PC-3 (cell line): ENCODE results near the gene RXRB. TPM values are rescaled to one million over a fixed set of nuclear protein-coding genes. Genes with fewer than 3 reads are reported as not detected.

Experiments used
- ATAC-seq: fragments of 200-7000 bp; cut with Tn5 transposase; 2 replicates; pipeline ENCODE4 v1.9.1; 2020; ENCODE audit warnings: mild to moderate bottlenecking, moderate library complexity
- BruUV-seq: library from RNA; stranded (reverse); fragments of 400-500 nt; replicated peaks from 2 replicates; lab custom pipeline; 2021; lab: Mats Ljungman, UMichigan
- CTCF ChIA-PET: fragments of 300-600 bp; sonication (Branson Sonifier 250); formaldehyde crosslinking; loops from one replicate; lab custom pipeline; 2022; ENCODE audit warnings: antibody characterized with exemption; lab: Charles Lee
- POLR2A ChIA-PET: fragments of 300-600 bp; sonication (Branson Sonifier 250); formaldehyde crosslinking; loops from one replicate; lab custom pipeline; 2022; ENCODE audit warnings: antibody characterized with exemption; ENCODE audit not compliant: unreplicated experiment; lab: Charles Lee
- DNase-seq: peaks from one replicate; pipeline ENCODE4 v3.0.0-alpha.2; 2015
- H2AFZ ChIP-seq: fragments of 300-600 bp; sonication (generic); 2 replicates; pipeline ENCODE4 v1.6.0; 2016; ENCODE audit warnings: antibody characterized with exemption, low read length
- H3F3A ChIP-seq: fragments of 300-600 bp; sonication (generic); one replicate; pipeline ENCODE4 v1.6.0; 2017; ENCODE audit warnings: antibody characterized with exemption, low read length, control low read depth, mild to moderate bottlenecking; ENCODE audit not compliant: unreplicated experiment
- H3K27ac ChIP-seq: fragments of 300-600 bp; sonication (generic); 2 replicates; pipeline ENCODE4 v1.5.1; 2016; ENCODE audit warnings: mild to moderate bottlenecking, low read length
- H3K27me3 ChIP-seq: fragments of 300-600 bp; sonication (generic); 2 replicates; pipeline ENCODE4 v1.6.1; 2016; ENCODE audit warnings: low read length, mixed read lengths
- H3K36me3 ChIP-seq: fragments of 300-600 bp; sonication (generic); 2 replicates; pipeline ENCODE4 v1.6.1; 2016; ENCODE audit warnings: low read depth, mixed run types, low read length, mixed read lengths
- H3K4me1 ChIP-seq: fragments of 300-600 bp; sonication (generic); 2 replicates; pipeline ENCODE4 v1.5.1; 2016; ENCODE audit warnings: low read length; ENCODE audit not compliant: insufficient read depth
- H3K4me2 ChIP-seq: fragments of 300-600 bp; sonication (generic); 2 replicates; pipeline ENCODE4 v1.6.0; 2016; ENCODE audit warnings: low read length
- H3K4me3 ChIP-seq: fragments of 300-600 bp; sonication (generic); 2 replicates; pipeline ENCODE4 v1.5.1; 2016; ENCODE audit warnings: mild to moderate bottlenecking, low read length, mixed read lengths
- H3K79me2 ChIP-seq: fragments of 300-600 bp; sonication (generic); 2 replicates; pipeline ENCODE4 v1.6.1; 2017; ENCODE audit warnings: low read length, mixed read lengths
- H3K9ac ChIP-seq: fragments of 300-600 bp; sonication (generic); 2 replicates; pipeline ENCODE4 v1.6.0; 2016; ENCODE audit warnings: mild to moderate bottlenecking, low read length
- H3K9me2 ChIP-seq: fragments of 300-600 bp; sonication (generic); replicated peaks from 2 replicates; pipeline ENCODE4 v1.6.1; 2016; ENCODE audit warnings: mixed run types, low read length, mixed read lengths
- H3K9me3 ChIP-seq: fragments of 300-600 bp; sonication (generic); 2 replicates; pipeline ENCODE4 v1.6.1; 2016; ENCODE audit warnings: low read length, mixed read lengths
- H4K20me1 ChIP-seq: fragments of 300-600 bp; sonication (generic); 2 replicates; pipeline ENCODE4 v1.6.1; 2016; ENCODE audit warnings: low read length, mixed read lengths
- CTCF ChIP-seq: fragments of 300-600 bp; sonication (generic); conservative IDR thresholded peaks from 2 replicates; pipeline ENCODE4 v1.5.1; 2017; ENCODE audit warnings: antibody characterized with exemption, low read depth, mild to moderate bottlenecking, low read length
- EZH2 ChIP-seq: fragments of 300-600 bp; sonication (generic); IDR thresholded peaks from one replicate; pipeline ENCODE4 v1.6.1; 2017; ENCODE audit warnings: antibody characterized with exemption, mild to moderate bottlenecking, low read length; ENCODE audit not compliant: unreplicated experiment
- EZH2phosphoT487 ChIP-seq: fragments of 300-600 bp; sonication (generic); IDR thresholded peaks from 2 replicates; pipeline ENCODE4 v1.6.1; 2018; ENCODE audit warnings: mild to moderate bottlenecking, antibody characterized with exemption, low read length, borderline replicate concordance
- intact Hi-C: fragments of 100-400 bp; cut with micrococcal nuclease; formaldehyde crosslinking; loops from 2 replicates; pipeline ENCODE4 v1.9.0; 2023
- total RNA-seq: library from RNA; depleted of rRNA; stranded (reverse); fragments of >200 nt; gene quantifications from 2 replicates; pipeline ENCODE4 v1.2.3, GENCODE V29; 2014

Gene RXRB
- total RNA-seq, 1 experiment from 2014 or later = 24.0 TPM

DNA sequence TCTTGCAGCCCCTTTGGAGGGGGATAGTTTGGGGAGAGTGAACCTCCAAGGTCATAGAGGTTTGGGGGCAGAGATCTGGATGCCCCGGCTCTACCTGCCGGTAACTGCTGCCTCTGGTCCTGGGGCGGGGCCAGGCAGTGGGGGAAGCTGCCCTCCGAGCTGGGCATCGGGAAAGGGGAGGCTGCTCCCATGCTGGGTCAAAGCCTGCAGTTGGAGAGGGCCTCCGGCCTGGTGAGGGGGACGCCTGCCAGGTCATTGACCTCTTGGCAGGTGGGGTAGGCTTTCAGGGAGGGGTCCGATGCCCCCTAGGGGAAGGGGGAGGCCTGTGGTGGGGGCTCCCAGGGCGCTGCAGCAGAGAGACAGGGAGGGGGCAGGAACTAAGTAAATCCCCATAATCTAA lies 15.3 kb downstream of the RXRB start:
- H3K27me3 ChIP-seq = no peaks in the 10 kb centered on the region
- H3K27ac ChIP-seq = no peak overlapping the region
- POLR2A ChIA-PET = no interaction called here
- no peaks in the 10 kb centered on the region for H4K20me1 ChIP-seq
- no peak overlapping the region for H2AFZ ChIP-seq
- H3K4me1 ChIP-seq = no peaks in the 10 kb centered on the region
- CTCF ChIA-PET = no interaction called here
- no peak overlapping the region for H3K4me2 ChIP-seq
- no peak overlapping the region for H3K4me3 ChIP-seq
- no peak for DNase-seq
- ATAC-seq = no peak
- no peaks in the 10 kb centered on the region for H3K36me3 ChIP-seq
- H3K9me3 ChIP-seq = no peaks in the 10 kb centered on the region
- H3K9ac ChIP-seq = no peak overlapping the region
- H3K79me2 ChIP-seq = no peaks in the 10 kb centered on the region
- intact Hi-C loops = no loop called here
- no peaks in the 10 kb centered on the region for H3F3A ChIP-seq
- TF ChIP-seq EZH2phosphoT487 = no peak
- no peak for TF ChIP-seq EZH2
- no peak for TF ChIP-seq CTCF
- H3K9me2 ChIP-seq = no peaks in the 10 kb centered on the region
- no TSS peak for BruUV-seq

DNA sequence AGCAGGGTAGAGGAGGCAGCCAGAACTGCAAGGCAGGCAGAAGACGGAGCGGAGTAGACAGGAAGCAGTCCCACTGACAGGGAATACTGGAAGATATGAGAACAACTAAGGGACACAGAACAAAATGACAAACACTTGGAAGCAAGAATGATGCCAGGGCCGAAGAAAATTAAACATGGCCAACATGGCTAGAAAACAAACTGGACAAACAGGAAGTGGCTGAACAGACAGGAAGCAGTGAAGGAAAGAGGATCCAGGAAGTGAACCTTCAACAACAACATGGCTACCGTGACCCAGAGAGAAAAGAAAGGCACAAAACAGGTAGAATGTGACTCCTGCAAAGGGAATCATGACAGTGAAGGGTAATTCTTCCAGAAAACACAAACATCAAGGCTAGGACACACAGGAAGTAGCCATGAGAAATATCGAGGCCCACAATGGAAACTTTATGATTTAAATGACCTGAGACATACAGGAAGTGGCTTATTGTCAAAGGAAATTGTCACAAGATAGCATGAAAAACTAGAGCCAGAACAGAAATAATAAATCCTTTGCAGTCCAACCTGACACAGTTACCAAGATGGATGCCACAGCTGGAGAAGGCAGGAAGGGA lies 17.3 kb downstream of the RXRB start:
- CTCF ChIA-PET = no interaction called here

More for the DNA sequence above, 17.3 kb downstream of the RXRB start:
- no peaks in the 10 kb centered on the region for H3F3A ChIP-seq
- ATAC-seq = no peak
- H3K4me2 ChIP-seq = no peak overlapping the region
- no peaks in the 10 kb centered on the region for H3K4me1 ChIP-seq
- TF ChIP-seq EZH2phosphoT487 (no peak), CTCF (no peak), EZH2 (no peak)
- intact Hi-C loops = no loop called here
- H3K9me3 ChIP-seq = no peaks in the 10 kb centered on the region
- no peak for DNase-seq
- no peaks in the 10 kb centered on the region for H4K20me1 ChIP-seq
- no peaks in the 10 kb centered on the region for H3K9me2 ChIP-seq
- POLR2A ChIA-PET = no interaction called here
- H3K36me3 ChIP-seq = no peaks in the 10 kb centered on the region
- BruUV-seq = no TSS peak
- no peak overlapping the region for H3K9ac ChIP-seq
- H2AFZ ChIP-seq = peak overlapping the region; percentile 82
- H3K4me3 ChIP-seq = no peak overlapping the region
- H3K27ac ChIP-seq = no peak overlapping the region
- no peaks in the 10 kb centered on the region for H3K27me3 ChIP-seq
- no peaks in the 10 kb centered on the region for H3K79me2 ChIP-seq
